ENCODE results near the gene UGT1A10. TPM values are rescaled to one million over a fixed set of nuclear protein-coding genes. Genes with fewer than 3 reads are reported as not detected.

The UGT1A10 gene
- total RNA-seq, 1 donor from 2014 or later: not detected

- FAIRE-seq: no peak
- TF ChIP-seq CTCF (IDR thresholded peaks at IDR 0.05; ENCODE audit: insufficient read depth, low read length, severe bottlenecking): no peak
- H3K4me3 ChIP-seq (ENCODE audit: low read depth, low read length): no peak overlapping the region
- no peak for DNase-seq (ENCODE audit: low read depth)
- H3K27me3 ChIP-seq (ENCODE audit: control insufficient read depth, insufficient read depth, low read length): peaks cover 2% of the 10 kb centered on the region
- no peaks in the 10 kb centered on the region for H3K36me3 ChIP-seq (ENCODE audit: control insufficient read depth, insufficient read depth, low read length)
These were observed 180.1 kb downstream of the UGT1A10 start for GRCh38 chr2:233816334-233816733.

- H3K4me3 ChIP-seq (ENCODE audit: low read depth, low read length): no peak overlapping the region
- no peak for DNase-seq (ENCODE audit: low read depth)
These were observed 180.5 kb downstream of the UGT1A10 start for GRCh38 chr2:233816771-233817170.

GRCh38 chr2:233817361-233817911 is 181.2 kb downstream of the UGT1A10 start:
- Histone ChIP-seq H3K4me3 (ENCODE audit: low read depth, low read length) (no peak overlapping the region), H3K27me3 (ENCODE audit: control insufficient read depth, insufficient read depth, low read length) (peaks cover 2% of the 10 kb centered on the region), H3K36me3 (ENCODE audit: control insufficient read depth, insufficient read depth, low read length) (no peaks in the 10 kb centered on the region)
- FAIRE-seq (no peak), DNase-seq (ENCODE audit: low read depth) (no peak)
- TF ChIP-seq CTCF (IDR thresholded peaks at IDR 0.05; ENCODE audit: insufficient read depth, low read length, severe bottlenecking): no peak

More at GRCh38 chr2:233816771-233817170, 180.5 kb downstream of the UGT1A10 start:
- no peaks in the 10 kb centered on the region for H3K36me3 ChIP-seq (ENCODE audit: control insufficient read depth, insufficient read depth, low read length)
- H3K27me3 ChIP-seq (ENCODE audit: control insufficient read depth, insufficient read depth, low read length): peaks cover 2% of the 10 kb centered on the region
- FAIRE-seq: peak; percentile 70
- TF ChIP-seq CTCF (IDR thresholded peaks at IDR 0.05; ENCODE audit: insufficient read depth, low read length, severe bottlenecking): no peak

- TF ChIP-seq CTCF (IDR thresholded peaks at IDR 0.05; ENCODE audit: insufficient read depth, low read length, severe bottlenecking): no peak
- Histone ChIP-seq H3K27me3 (ENCODE audit: control insufficient read depth, insufficient read depth, low read length) (peaks cover 2% of the 10 kb centered on the region), H3K4me3 (ENCODE audit: low read depth, low read length) (no peak overlapping the region), H3K36me3 (ENCODE audit: control insufficient read depth, insufficient read depth, low read length) (no peaks in the 10 kb centered on the region)
- FAIRE-seq: no peak
- DNase-seq (ENCODE audit: low read depth): no peak
These were observed 181.9 kb downstream of the UGT1A10 start for GRCh38 chr2:233817995-233818638.

- no peaks in the 10 kb centered on the region for H3K36me3 ChIP-seq (ENCODE audit: control insufficient read depth, insufficient read depth, low read length)
- DNase-seq (ENCODE audit: low read depth): no peak
- no peak overlapping the region for H3K4me3 ChIP-seq (ENCODE audit: low read depth, low read length)
- FAIRE-seq: no peak
- no peaks in the 10 kb centered on the region for H3K27me3 ChIP-seq (ENCODE audit: control insufficient read depth, insufficient read depth, low read length)
- TF ChIP-seq CTCF (IDR thresholded peaks at IDR 0.05; ENCODE audit: insufficient read depth, low read length, severe bottlenecking): no peak
These were observed 182.7 kb downstream of the UGT1A10 start for GRCh38 chr2:233818639-233819621.

Measured in bronchial epithelial cell (primary cell).